ENCODE results near the gene CFAP99.

Gene CFAP99

DNA sequence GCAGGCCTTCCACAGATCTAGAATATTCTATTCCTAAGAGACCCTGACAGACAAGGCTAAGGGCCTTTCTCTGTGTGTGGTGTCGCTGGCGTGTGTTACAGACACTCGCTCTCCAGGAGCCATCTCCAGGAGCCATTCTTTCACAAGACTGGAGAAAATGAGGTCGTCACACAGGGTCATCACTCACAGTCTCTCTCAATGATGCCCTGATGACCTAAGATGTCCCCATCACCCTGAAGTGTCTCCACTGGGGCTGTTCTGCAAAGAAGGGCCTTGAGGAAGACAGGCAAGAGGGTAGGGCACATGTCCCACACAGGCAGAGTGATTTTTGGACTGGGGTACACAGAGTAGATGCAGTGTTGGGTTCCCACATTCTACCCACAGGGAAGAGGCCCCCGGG is 35.0 kb upstream of the CFAP99 start:
- TF ChIP-seq JUND (IDR thresholded peaks at IDR 0.05; ENCODE audit: low read depth) = no peak
- in situ Hi-C loops (cut with HindIII; ENCODE audit: low pct_unique_long_range_greater_than_20kb, low sequenced_read_pairs) = no loop called here
- no peak for DNase-seq (ENCODE audit: low read depth in 1 of 2, low spot score in 1 of 2)

- DNase-seq (ENCODE audit: low read depth in 1 of 2, low spot score in 1 of 2) = no peak
- no peak for TF ChIP-seq JUND (IDR thresholded peaks at IDR 0.05; ENCODE audit: low read depth)
- in situ Hi-C loops (cut with HindIII; ENCODE audit: low pct_unique_long_range_greater_than_20kb, low sequenced_read_pairs) = no loop called here
These were observed 34.5 kb upstream of the CFAP99 start for GRCh38 chr4:2384245-2384644.

- DNase-seq (ENCODE audit: low read depth in 1 of 2, low spot score in 1 of 2) = no peak
- in situ Hi-C loops (cut with HindIII; ENCODE audit: low pct_unique_long_range_greater_than_20kb, low sequenced_read_pairs) = no loop called here
- no peak for TF ChIP-seq JUND (IDR thresholded peaks at IDR 0.05; ENCODE audit: low read depth)
These were observed 33.2 kb upstream of the CFAP99 start for GRCh38 chr4:2385516-2385915.

- TF ChIP-seq JUND (IDR thresholded peaks at IDR 0.05; ENCODE audit: low read depth) = no peak
- no peak for DNase-seq (ENCODE audit: low read depth in 1 of 2, low spot score in 1 of 2)
- in situ Hi-C loops (cut with HindIII; ENCODE audit: low pct_unique_long_range_greater_than_20kb, low sequenced_read_pairs) = no loop called here
These were observed 32.0 kb upstream of the CFAP99 start for GRCh38 chr4:2386717-2387116.

GRCh38 chr4:2387218-2387617 is 31.5 kb upstream of the CFAP99 start:
- in situ Hi-C loops (cut with HindIII; ENCODE audit: low pct_unique_long_range_greater_than_20kb, low sequenced_read_pairs) = no loop called here
- TF ChIP-seq JUND (IDR thresholded peaks at IDR 0.05; ENCODE audit: low read depth) = no peak
- no peak for DNase-seq (ENCODE audit: low read depth in 1 of 2, low spot score in 1 of 2)

DNA sequence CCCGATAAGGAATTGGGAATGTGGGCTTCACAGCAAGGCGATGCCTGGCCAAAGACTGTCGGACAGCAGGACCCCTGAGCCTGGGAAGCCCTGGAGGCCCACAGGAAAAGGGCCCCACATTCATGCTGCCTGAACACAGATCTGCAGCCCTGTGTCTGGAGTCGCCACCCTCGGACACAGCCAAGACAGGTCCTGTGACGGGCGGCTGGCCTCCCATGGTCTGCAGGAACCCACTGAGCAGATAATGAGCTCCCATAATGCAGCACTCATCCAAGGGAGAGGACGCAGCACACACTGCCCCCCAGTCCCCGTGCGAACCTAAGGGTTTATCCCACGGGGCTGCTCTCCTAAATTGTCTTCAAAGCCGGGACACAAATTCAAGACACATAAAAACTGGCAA is 30.9 kb upstream of the CFAP99 start:
- no peak for DNase-seq (ENCODE audit: low read depth in 1 of 2, low spot score in 1 of 2)
- TF ChIP-seq JUND (IDR thresholded peaks at IDR 0.05; ENCODE audit: low read depth) = no peak
- in situ Hi-C loops (cut with HindIII; ENCODE audit: low pct_unique_long_range_greater_than_20kb, low sequenced_read_pairs) = no loop called here

GRCh38 chr4:2388429-2389182 is 30.1 kb upstream of the CFAP99 start:
- no peak for TF ChIP-seq JUND (IDR thresholded peaks at IDR 0.05; ENCODE audit: low read depth)
- in situ Hi-C loops (cut with HindIII; ENCODE audit: low pct_unique_long_range_greater_than_20kb, low sequenced_read_pairs) = no loop called here
- DNase-seq (ENCODE audit: low read depth in 1 of 2, low spot score in 1 of 2) = peak in 1 of 2 experiments; percentile 12

DNA sequence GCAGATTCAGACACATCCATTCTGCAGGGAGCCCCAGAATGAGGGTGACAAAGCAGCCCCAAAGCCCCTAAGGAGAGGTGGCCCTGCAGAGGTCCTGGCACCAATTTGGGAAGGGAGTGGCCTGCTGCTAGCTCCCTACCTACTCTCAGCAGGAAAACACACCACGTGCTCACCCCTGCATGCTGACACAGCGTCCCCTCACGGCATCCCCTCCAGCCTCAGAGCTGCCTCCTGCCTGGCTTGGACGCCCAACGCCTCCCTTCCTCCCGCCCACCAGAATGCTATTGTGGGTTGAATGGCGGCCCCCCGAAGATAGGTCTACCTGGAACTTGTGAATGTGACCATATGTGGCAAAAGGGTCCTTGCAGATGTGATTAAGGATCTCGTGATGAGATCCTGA is 29.1 kb upstream of the CFAP99 start:
- no peak for DNase-seq (ENCODE audit: low read depth in 1 of 2, low spot score in 1 of 2)
- no peak for TF ChIP-seq JUND (IDR thresholded peaks at IDR 0.05; ENCODE audit: low read depth)
- in situ Hi-C loops (cut with HindIII; ENCODE audit: low pct_unique_long_range_greater_than_20kb, low sequenced_read_pairs) = no loop called here

- in situ Hi-C loops (cut with HindIII; ENCODE audit: low pct_unique_long_range_greater_than_20kb, low sequenced_read_pairs) = no loop called here
- DNase-seq (ENCODE audit: low read depth in 1 of 2, low spot score in 1 of 2) = no peak
- no peak for TF ChIP-seq JUND (IDR thresholded peaks at IDR 0.05; ENCODE audit: low read depth)
These were observed 28.6 kb upstream of the CFAP99 start for GRCh38 chr4:2390146-2390545.

DNA sequence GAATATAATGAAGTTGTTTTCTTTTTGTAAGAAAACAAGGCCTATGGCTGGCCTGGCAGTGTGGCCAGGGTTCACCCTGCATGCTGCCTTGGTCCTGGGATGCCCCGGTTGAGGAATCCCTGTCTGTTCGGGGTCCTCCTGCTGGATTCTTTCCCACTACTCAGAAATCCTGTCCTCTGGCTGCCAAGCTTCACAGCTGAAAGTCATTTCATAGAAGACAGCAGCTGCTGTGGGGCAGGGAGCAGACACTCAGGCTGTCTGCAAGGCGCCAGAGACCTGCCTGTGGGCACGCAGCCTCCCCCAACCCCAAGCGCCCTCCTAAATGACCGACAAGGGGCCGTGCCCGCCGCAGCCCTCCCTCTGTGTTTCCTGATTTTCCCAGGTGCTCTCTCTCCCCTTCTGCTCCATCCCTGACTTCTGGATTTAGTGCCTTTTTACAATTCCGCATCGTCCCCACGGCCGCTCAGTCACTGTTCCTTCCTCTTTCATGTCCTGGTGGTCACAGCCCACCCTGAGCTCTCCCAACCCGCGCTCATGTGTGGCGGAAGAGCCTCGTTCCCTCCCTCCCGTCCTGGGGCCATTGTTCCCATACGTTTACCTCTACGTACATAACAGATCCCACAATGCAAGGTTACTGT is 27.9 kb upstream of the CFAP99 start:
- no peak for TF ChIP-seq JUND (IDR thresholded peaks at IDR 0.05; ENCODE audit: low read depth)
- no peak for DNase-seq (ENCODE audit: low read depth in 1 of 2, low spot score in 1 of 2)
- in situ Hi-C loops (cut with HindIII; ENCODE audit: low pct_unique_long_range_greater_than_20kb, low sequenced_read_pairs) = no loop called here

DNA sequence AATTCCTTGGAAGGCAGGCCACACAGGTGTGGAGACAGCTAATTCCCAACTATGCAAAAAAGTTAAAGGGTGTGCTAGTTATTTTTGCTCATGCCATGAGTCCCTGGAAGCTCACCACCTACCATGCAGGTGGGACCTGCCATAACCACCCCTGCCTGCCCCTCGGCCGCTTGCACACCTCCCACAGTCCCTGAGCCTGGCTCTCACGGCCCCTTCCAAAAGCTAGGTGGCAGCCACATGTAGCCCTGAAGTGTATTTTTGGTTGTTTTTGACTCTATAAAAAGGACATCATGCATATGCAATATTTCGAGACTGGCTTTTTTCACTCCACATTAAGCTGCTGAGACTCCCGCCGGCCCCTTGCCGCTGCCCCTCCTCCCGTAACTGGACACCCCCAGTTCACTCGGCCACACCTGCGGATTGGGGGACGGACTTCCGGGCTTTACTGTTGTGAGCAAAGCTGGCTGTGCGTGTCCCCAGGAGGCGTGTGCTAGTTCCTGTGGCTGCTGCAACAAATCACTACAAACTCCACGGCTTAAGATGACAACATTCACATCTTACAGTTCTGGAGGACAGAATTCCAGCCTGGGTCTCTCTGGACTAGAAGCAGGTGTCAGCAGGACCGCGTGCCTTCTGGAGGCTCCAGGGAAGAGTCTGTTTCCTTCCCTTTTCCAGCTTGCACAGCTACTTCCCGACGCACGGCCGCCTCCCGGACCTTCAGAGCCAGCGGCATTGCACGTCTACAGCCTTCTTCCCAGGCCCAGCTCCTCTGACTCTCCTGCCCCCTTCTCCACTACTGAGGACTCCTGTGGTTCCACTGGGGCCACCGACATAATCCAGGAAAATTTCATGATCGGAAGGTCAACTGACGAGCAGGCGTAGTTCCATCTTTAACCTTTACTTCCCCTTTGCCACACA is 25.1 kb upstream of the CFAP99 start:
- peak in 1 of 2 experiments; percentile 15 for DNase-seq (ENCODE audit: low read depth in 1 of 2, low spot score in 1 of 2)
- in situ Hi-C loops (cut with HindIII; ENCODE audit: low pct_unique_long_range_greater_than_20kb, low sequenced_read_pairs) = no loop called here
- no peak for TF ChIP-seq JUND (IDR thresholded peaks at IDR 0.05; ENCODE audit: low read depth)

- TF ChIP-seq JUND (IDR thresholded peaks at IDR 0.05; ENCODE audit: low read depth) = no peak
- in situ Hi-C loops (cut with HindIII; ENCODE audit: low pct_unique_long_range_greater_than_20kb, low sequenced_read_pairs) = no loop called here
- no peak for DNase-seq (ENCODE audit: low read depth in 1 of 2, low spot score in 1 of 2)
These were observed 24.2 kb upstream of the CFAP99 start for GRCh38 chr4:2394528-2394927.

- DNase-seq (ENCODE audit: low read depth in 1 of 2, low spot score in 1 of 2) = no peak
- in situ Hi-C loops (cut with HindIII; ENCODE audit: low pct_unique_long_range_greater_than_20kb, low sequenced_read_pairs) = no loop called here
These were observed 23.7 kb upstream of the CFAP99 start for GRCh38 chr4:2395038-2395437.

More at GRCh38 chr4:2395038-2395437, 23.7 kb upstream of the CFAP99 start:
- no peak for TF ChIP-seq JUND (IDR thresholded peaks at IDR 0.05; ENCODE audit: low read depth)

Measured in T47D (cell line).